ENCODE measurements around the gene ERBB3. TPM values are rescaled to one million over a fixed set of nuclear protein-coding genes. Genes with fewer than 3 reads are reported as not detected.

The ERBB3 gene
- total RNA-seq, 1 experiment from 2014 or later, result 56.5 TPM

GRCh38 chr12:56098592-56098991, 18.6 kb downstream of the ERBB3 start:
- Histone ChIP-seq H2AFZ (ENCODE audit: low read length) (no peak overlapping the region), H3K79me1 (ENCODE audit: insufficient read depth, low read depth, low read length, poor library complexity, severe bottlenecking) (no peaks in the 10 kb centered on the region), H2BK5ac (ENCODE audit: insufficient read length, low read length) (no peak overlapping the region), H3K79me2 (ENCODE audit: insufficient read depth, low read length) (no peaks in the 10 kb centered on the region), H2AK5ac (ENCODE audit: insufficient read length, low read length) (no peak overlapping the region), H3K56ac (ENCODE audit: insufficient read length, low read depth, low read length) (no peak overlapping the region), H2BK15ac (ENCODE audit: low read depth, low read length) (no peak overlapping the region), H3K9ac (ENCODE audit: extremely low read depth, insufficient read length, low read length) (no peak overlapping the region), H3K27me3 (ENCODE audit: insufficient read depth, low read length) (no peaks in the 10 kb centered on the region), H3K4me2 (ENCODE audit: insufficient read depth, insufficient read length, low read length) (no peak overlapping the region), H4K20me1 (ENCODE audit: control insufficient read depth, insufficient read depth, insufficient read length) (no peaks in the 10 kb centered on the region), H3K18ac (ENCODE audit: insufficient read length, low read depth, low read length) (no peak overlapping the region), H3K23me2 (ENCODE audit: insufficient read length, low read depth, low read length, poor library complexity, severe bottlenecking) (no peaks in the 10 kb centered on the region), H3K27ac (ENCODE audit: insufficient read length, low read depth, low read length) (no peak overlapping the region), H3T11ph (ENCODE audit: low read length) (no peak overlapping the region), H4K5ac (ENCODE audit: insufficient read length, low read depth, low read length) (no peak overlapping the region), H3K23ac (ENCODE audit: insufficient read length, low read depth, low read length) (no peak overlapping the region), H2BK20ac (ENCODE audit: low read depth, low read length, poor library complexity, severe bottlenecking) (no peak overlapping the region), H4K91ac (ENCODE audit: insufficient read length, low read depth, low read length) (no peak overlapping the region), H3K9me3 (ENCODE audit: control insufficient read depth, low read depth, low read length) (no peaks in the 10 kb centered on the region), H2BK120ac (ENCODE audit: low read depth, low read length, poor library complexity, severe bottlenecking) (no peak overlapping the region), H3K4me1 (ENCODE audit: insufficient read depth, low read length) (no peaks in the 10 kb centered on the region), H3K4ac (ENCODE audit: low read depth, low read length) (no peak overlapping the region), H4K8ac (replicated peaks; ENCODE audit: insufficient read length, low read depth, low read length) (no peak overlapping the region), H2BK12ac (ENCODE audit: insufficient read length, low read depth, low read length) (no peak overlapping the region), H3K14ac (ENCODE audit: insufficient read depth, low read length) (no peak overlapping the region)
- WGBS (ENCODE audit: extremely low coverage, insufficient read length, low lambda C conversion rate), result no CpG with 5 or more reads among the region's 3 CpGs
- Mint-ChIP-seq H3K36me3 (ENCODE audit: insufficient read depth in 1 of 3, low read depth in 3 of 3) (peaks cover 42 to 84% (median 81%) of the 10 kb centered on the region in 3 experiments), H3K9me3 (no peaks in the 10 kb centered on the region), H3K4me1 (peaks cover 6 to 9% of the 10 kb centered on the region in 2 experiments), H3K27ac (no peak overlapping the region), H3K4me3 (no peak overlapping the region), H3K27me3 (ENCODE audit: low read depth) (no peaks in the 10 kb centered on the region; the same call in 1 of the 2 replicates)
- TF ChIP-seq, protein P1, sequence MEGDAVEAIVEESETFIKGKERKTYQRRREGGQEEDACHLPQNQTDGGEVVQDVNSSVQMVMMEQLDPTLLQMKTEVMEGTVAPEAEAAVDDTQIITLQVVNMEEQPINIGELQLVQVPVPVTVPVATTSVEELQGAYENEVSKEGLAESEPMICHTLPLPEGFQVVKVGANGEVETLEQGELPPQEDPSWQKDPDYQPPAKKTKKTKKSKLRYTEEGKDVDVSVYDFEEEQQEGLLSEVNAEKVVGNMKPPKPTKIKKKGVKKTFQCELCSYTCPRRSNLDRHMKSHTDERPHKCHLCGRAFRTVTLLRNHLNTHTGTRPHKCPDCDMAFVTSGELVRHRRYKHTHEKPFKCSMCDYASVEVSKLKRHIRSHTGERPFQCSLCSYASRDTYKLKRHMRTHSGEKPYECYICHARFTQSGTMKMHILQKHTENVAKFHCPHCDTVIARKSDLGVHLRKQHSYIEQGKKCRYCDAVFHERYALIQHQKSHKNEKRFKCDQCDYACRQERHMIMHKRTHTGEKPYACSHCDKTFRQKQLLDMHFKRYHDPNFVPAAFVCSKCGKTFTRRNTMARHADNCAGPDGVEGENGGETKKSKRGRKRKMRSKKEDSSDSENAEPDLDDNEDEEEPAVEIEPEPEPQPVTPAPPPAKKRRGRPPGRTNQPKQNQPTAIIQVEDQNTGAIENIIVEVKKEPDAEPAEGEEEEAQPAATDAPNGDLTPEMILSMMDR (conservative IDR thresholded peaks at IDR 0.05), result no peak
- DNase-seq, result no peak
